GM04504 (cell line): ENCODE data around the gene ALG11.
"Not testable (repeated sequence)": the region's sequence is repeated elsewhere in the genome, so short reads cannot be mapped to it uniquely, and the experiment has no call there.

Experiments
- DNase-seq: peaks from one replicate; pipeline ENCODE4 v3.0.0-alpha.2; 2012; ENCODE audit warnings: low read depth

The ALG11 gene

GRCh38 chr13:52027832-52028231 is 15.6 kb downstream of the ALG11 start:
- DNase-seq: no peak

- DNase-seq: no peak
These were observed 17.4 kb downstream of the ALG11 start for GRCh38 chr13:52029569-52029968.

GRCh38 chr13:52030401-52030800 is 18.2 kb downstream of the ALG11 start:
- DNase-seq: not testable (repeated sequence)

- no peak for DNase-seq
These were observed 20.8 kb downstream of the ALG11 start for GRCh38 chr13:52033039-52033438.

GRCh38 chr13:52034616-52035226 is 22.5 kb downstream of the ALG11 start:
- no peak for DNase-seq

- DNase-seq: no peak
These were observed 23.8 kb downstream of the ALG11 start for GRCh38 chr13:52036037-52036436.

GRCh38 chr13:52043675-52044074 is 31.5 kb downstream of the ALG11 start:
- no peak for DNase-seq

GRCh38 chr13:52047463-52047862 is 35.3 kb downstream of the ALG11 start:
- DNase-seq: no peak

- DNase-seq: no peak
These were observed 36.3 kb downstream of the ALG11 start for GRCh38 chr13:52048516-52048915.

- no peak for DNase-seq
These were observed 39.2 kb downstream of the ALG11 start for GRCh38 chr13:52051400-52051799.

- no peak for DNase-seq
These were observed 41.3 kb downstream of the ALG11 start for GRCh38 chr13:52053460-52053859.

- DNase-seq: not testable (repeated sequence)
These were observed 48.9 kb downstream of the ALG11 start for GRCh38 chr13:52061064-52061463.

GRCh38 chr13:52061587-52061986 is 49.4 kb downstream of the ALG11 start:
- DNase-seq: no peak

- DNase-seq: no peak
These were observed 55.0 kb downstream of the ALG11 start for GRCh38 chr13:52067237-52067636.

GRCh38 chr13:52070929-52071523 is 58.8 kb downstream of the ALG11 start:
- DNase-seq: peak; percentile 26
